Stimulated activated CD4-positive, alpha-beta T cell treated with anti-CD3 and anti-CD28 coated beads, Interleukin-4, amount 100 ng/mL, for 48 hours (primary cell): ENCODE measurements around the gene CDK5RAP3.

ENCODE experiments used
- DNase-seq, 2 donors: peaks; one replicate each; pipeline ENCODE4 v3.0.0-alpha.2; 2020; ENCODE audit warnings: low read depth in 2 of 2

Gene CDK5RAP3

DNA sequence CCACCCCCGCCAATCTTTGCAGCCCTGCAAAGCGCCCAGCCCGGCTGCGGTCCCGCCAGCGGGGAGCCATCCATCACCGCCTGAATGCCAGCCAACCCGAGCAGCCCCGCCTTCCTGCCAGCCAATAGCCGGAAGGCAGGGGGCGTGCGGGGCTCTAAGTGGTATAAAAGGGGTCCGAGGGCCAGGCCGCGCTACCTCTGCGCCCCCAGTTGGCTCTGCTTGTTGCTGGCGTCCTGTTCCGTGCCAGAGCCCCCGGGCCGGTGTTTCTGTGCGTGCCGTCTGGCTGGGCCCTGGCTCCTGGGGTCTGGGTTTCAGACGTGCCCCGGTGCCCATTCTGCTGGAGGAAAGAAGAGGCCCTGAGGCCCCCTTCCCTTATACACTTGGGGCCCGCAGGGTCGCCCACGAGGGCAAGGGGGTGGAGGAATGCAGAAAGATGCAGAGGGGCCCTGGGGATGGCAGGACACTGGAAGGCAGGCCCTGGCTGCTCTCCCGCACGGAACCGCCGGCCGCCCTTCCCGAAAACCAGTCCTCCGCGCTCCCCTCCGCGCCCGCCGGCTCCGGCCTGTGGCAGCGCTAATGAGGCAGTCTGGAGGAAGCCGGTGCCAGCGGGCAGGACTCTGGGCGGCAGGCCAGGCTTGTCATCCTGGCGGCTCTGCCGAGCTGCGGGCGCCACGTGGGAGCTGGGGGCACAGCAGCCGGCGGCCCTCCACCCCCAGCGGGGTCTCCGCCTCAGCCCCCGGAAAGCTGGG, 52.7 kb downstream of the CDK5RAP3 start:
- DNase-seq: no peak

DNA sequence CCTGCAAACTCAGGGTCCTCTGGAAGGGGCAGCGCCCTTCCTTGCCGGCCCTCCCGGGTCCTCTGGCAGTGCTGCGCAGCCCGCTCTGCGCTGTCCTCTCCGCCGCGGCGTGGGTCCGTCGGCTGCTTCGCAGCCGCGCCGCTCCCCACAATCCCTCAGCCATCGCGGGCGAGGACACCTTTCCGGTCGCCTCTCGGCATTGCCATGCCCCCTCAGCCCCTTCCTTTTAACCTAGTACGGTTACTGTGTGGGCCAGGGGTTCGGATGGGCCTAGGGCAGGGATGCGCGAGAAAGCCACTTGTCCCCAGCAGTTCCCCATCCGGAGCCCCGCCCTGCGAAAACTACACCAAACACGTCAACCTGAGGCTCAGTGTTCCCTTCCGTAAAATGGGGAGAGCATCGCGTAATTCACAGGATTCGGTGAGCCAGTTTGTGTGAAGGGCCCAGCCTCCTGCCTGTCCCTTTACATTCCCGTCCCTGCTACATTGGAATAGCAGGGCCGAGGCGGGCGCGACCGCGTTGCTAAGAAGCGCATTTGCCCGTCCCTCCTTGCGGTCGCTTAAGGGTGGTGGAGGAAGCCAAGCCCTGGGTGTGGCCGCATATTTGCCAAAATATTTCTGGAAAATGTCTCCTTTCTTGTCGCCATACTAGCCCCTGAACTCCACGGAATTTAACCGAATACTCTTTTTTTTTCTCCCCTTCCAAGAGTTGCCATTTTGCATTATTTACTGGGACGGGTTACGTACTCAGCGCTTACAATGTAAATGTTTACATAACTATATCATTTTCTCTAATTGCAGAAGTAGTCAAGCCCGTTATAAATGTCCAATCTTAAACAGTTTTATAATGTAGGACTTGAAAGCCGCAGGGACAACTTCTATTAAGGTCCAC, 53.5 kb downstream of the CDK5RAP3 start:
- peak in 1 of 2 donors; percentile 42 for DNase-seq

DNA sequence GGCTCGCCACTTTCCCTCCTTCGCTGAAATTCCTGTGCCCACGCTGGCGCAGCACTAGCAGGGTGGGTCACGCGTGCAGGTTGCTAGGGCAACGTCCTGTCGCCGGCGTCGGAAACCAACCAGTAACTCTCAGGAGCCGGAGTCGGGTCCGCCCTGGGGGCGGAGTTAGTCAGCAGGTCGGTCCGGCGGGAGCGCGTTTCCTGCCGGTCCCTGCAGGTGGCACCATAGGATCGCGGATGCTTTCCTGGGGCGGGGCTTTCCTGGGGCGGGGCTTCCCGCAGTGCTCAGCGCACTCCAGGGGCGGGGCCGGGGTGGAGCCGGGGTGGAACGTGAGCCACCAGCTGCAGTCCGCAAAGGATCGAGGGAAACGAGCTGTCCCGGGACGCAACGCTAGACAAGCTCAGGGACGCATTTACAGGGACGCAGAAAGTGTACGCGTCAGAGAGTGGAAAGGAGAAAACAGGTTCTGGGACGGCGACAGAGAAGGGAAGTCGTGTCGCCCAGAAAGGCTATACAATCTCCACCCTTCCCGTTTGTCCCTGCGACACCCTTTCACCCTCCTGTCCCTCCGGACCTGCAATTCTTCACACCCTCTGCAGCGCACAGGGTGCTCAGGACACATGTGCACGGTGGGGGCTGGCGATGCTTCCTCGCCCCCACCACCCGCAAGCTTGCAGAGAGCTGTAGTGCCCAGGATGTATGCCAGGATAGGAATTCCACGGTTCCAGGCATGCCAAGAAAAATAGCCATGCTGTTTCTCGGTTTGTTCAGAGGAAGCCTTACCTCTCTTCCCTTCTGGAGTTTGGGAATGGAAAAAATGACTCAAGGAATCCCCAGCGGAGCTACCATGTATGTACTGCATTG, 54.4 kb downstream of the CDK5RAP3 start:
- DNase-seq: peak; percentile 95 to 98

- no peak for DNase-seq
Measured at GRCh38 chr17:48025904-48026501, 55.1 kb downstream of the CDK5RAP3 start.

DNA sequence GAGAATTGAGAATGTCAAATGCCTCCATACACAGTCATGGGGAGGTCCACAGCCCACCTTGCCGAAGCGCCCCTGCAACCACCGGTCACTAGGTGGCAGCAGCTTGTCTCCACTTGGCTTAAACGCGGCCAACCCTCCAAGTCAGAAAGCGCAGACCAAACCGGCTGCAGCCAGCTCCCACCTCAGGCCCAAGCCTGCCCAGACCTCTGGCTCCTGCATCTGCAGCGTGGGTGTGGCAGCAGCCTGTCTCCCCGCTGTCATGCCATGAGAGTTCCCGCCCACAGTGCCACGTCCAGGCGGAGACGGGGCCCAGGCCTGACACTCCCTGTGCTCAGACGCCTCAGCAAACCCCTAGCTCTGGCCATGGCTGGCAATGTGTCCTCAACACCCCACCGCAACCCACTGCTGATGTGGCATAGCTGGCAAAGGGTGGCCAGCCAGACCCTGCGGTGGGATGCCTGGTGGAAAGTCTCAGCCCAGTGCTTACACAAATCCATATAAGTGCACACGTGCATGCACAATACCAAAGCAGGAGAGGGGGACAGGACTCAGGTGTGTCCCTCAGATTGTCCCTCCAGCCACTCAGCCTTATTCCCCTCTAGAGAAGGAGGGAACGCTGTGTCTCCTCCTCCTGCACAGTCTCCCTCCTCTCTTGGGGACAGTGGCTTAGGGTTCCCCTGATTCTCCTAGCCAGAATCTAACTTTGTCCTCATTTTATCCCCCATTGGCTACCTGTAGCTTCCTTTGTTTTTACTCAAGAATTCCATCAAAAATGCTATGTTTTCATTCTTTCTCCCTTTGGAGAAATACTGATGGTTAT, 55.8 kb downstream of the CDK5RAP3 start:
- DNase-seq: peak; percentile 64 to 66

DNA sequence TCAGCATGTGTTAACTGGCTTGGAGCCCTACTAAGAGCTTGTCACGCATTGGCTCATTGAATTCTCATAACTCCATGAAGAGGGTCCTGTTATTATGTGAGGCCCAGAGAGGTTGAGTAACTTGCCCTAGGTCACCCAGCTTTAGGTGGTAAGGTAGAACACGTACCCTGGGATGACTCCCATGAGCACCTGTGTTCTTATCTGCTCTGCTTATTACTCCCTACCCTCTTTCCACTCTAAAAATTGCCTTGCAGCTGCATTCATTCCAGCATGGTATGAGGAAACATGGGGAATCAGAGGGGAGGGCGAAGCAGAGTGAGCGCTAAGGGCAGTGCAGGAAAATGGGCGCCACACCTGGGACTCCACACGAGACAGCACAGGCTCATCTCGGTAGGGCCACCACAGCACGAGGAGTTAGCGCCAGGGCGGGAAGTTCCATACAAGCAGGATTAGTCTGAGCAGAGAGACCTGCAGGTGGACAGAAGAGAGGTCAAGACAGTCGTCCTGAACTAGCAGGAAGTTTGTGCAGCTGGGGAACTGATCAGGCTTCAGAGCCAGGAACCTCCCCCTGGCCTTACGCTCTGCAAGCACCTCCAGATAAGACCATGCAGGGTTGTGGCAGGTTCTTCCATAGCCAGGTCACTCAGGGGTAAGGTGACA, 56.5 kb downstream of the CDK5RAP3 start:
- no peak for DNase-seq

- no peak for DNase-seq
Measured at GRCh38 chr17:48028736-48029135, 57.8 kb downstream of the CDK5RAP3 start.

GRCh38 chr17:48030531-48030930, 59.6 kb downstream of the CDK5RAP3 start:
- DNase-seq: no peak
